GM12801 (cell line): ENCODE measurements around the gene STUM.

Experiments used
- CTCF ChIP-seq: IDR thresholded peaks from one replicate; pipeline ENCODE4 v1.5.1; 2011; ENCODE audit warnings: control low read depth; ENCODE audit not compliant: insufficient read length; ENCODE audit errors: extremely low read depth

Gene STUM

GRCh38 chr1:226578946-226579578, 30.5 kb downstream of the STUM start:
- TF ChIP-seq CTCF, result no peak

GRCh38 chr1:226579781-226580323, 31.3 kb downstream of the STUM start:
- TF ChIP-seq CTCF, result no peak

- TF ChIP-seq CTCF, result no peak
Measured at GRCh38 chr1:226580625-226581270, 32.2 kb downstream of the STUM start.

- no peak for TF ChIP-seq CTCF
Measured at GRCh38 chr1:226581650-226582330, 33.2 kb downstream of the STUM start.

- no peak for TF ChIP-seq CTCF
Measured at GRCh38 chr1:226582966-226583365, 34.4 kb downstream of the STUM start.

GRCh38 chr1:226584164-226584563, 35.6 kb downstream of the STUM start:
- TF ChIP-seq CTCF, result no peak

- no peak for TF ChIP-seq CTCF
Measured at GRCh38 chr1:226586116-226586515, 37.6 kb downstream of the STUM start.
